ENCODE measurements around the gene ELF3.

ELF3 gene

DNA sequence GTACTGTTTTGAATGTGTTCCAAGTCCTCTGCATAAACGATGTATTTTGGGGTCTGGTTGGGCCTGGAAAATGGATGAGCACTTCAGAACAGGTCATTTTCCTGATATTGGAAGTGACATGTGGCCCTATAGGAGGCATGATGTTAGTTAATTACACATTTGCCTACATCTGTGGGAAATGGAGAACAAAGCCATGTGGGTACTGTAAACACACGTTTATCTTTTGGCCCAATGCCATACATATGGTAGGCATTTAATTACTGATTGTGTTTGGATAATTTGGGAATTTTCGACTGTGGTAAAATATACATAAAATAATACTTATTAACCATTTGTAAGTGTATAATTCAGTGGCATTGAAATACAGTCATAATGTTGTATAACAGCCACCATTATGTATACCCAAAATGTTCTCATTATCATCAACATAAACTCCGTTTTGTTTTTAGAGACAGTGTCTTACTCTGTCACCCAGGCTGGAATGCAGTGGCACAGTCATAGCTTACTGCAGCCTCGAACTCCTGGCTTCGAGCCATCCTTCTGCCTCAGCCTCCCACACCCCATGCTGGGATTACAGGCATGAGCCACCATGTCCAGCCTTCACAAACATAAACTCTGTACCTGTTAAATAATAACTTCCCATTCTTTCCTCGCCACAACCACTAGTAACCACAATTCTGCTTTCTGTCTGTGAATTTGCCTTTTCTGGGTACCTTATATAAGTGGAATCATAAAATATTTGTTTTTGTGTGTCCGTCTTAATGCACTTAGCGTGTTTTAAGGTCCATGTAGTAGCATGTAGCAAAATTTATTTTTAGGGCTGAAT is 39.8 kb upstream of the ELF3 start:
- DNase-seq (ENCODE audit: low read depth), result no peak
- no peak overlapping the region for H3K4me3 ChIP-seq (ENCODE audit: low read depth, low read length)
- TF ChIP-seq POLR2A (IDR thresholded peaks at IDR 0.05; ENCODE audit: extremely low read depth, insufficient read length), result no peak
- TF ChIP-seq MYC (IDR thresholded peaks at IDR 0.05; ENCODE audit: low read depth, low read length), result no peak
- TF ChIP-seq, protein P1, sequence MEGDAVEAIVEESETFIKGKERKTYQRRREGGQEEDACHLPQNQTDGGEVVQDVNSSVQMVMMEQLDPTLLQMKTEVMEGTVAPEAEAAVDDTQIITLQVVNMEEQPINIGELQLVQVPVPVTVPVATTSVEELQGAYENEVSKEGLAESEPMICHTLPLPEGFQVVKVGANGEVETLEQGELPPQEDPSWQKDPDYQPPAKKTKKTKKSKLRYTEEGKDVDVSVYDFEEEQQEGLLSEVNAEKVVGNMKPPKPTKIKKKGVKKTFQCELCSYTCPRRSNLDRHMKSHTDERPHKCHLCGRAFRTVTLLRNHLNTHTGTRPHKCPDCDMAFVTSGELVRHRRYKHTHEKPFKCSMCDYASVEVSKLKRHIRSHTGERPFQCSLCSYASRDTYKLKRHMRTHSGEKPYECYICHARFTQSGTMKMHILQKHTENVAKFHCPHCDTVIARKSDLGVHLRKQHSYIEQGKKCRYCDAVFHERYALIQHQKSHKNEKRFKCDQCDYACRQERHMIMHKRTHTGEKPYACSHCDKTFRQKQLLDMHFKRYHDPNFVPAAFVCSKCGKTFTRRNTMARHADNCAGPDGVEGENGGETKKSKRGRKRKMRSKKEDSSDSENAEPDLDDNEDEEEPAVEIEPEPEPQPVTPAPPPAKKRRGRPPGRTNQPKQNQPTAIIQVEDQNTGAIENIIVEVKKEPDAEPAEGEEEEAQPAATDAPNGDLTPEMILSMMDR (IDR thresholded peaks at IDR 0.05; ENCODE audit: low read depth, low read length), result no peak
- TF ChIP-seq, protein P2, sequence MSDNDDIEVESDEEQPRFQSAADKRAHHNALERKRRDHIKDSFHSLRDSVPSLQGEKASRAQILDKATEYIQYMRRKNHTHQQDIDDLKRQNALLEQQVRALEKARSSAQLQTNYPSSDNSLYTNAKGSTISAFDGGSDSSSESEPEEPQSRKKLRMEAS (IDR thresholded peaks at IDR 0.05; ENCODE audit: low read depth, low read length), result no peak

DNA sequence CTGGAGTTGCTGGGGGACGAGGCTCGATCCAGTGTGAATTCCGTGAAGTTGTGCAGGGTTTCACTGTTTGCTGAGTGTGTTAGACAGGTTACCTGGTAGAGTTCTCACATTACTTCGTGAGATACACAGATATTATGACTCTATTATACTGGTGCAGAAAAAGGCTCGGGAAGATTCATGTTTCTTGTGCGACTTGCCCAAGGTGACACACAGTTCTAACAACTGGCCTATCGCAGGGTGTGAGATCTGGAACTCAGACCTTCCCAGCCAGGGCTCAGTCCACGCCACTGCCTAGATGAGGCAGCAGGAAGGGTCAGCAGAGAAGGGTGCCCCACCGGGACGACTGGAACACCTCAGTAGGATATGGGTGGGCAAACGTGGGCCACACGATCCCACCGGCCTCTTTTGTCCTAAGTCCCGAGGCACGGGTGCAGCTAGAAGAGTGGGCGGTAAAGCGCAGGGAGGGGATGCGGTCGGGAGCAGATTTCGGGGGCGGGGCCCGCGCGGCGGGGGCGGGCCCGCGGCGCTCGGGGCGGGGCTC is 28.2 kb upstream of the ELF3 start:
- TF ChIP-seq MYC (IDR thresholded peaks at IDR 0.05; ENCODE audit: low read depth, low read length) (no peak; the same call in 1 of the 2 replicates), POLR2A (IDR thresholded peaks at IDR 0.05; ENCODE audit: extremely low read depth, insufficient read length) (no peak)
- TF ChIP-seq, protein P1 (IDR thresholded peaks at IDR 0.05; ENCODE audit: low read depth, low read length), result no peak
- TF ChIP-seq, protein P2 (IDR thresholded peaks at IDR 0.05; ENCODE audit: low read depth, low read length), result no peak
- DNase-seq (ENCODE audit: low read depth), result peak; percentile 65
- H3K4me3 ChIP-seq (ENCODE audit: low read depth, low read length), result peak overlapping the region; percentile 55

DNA sequence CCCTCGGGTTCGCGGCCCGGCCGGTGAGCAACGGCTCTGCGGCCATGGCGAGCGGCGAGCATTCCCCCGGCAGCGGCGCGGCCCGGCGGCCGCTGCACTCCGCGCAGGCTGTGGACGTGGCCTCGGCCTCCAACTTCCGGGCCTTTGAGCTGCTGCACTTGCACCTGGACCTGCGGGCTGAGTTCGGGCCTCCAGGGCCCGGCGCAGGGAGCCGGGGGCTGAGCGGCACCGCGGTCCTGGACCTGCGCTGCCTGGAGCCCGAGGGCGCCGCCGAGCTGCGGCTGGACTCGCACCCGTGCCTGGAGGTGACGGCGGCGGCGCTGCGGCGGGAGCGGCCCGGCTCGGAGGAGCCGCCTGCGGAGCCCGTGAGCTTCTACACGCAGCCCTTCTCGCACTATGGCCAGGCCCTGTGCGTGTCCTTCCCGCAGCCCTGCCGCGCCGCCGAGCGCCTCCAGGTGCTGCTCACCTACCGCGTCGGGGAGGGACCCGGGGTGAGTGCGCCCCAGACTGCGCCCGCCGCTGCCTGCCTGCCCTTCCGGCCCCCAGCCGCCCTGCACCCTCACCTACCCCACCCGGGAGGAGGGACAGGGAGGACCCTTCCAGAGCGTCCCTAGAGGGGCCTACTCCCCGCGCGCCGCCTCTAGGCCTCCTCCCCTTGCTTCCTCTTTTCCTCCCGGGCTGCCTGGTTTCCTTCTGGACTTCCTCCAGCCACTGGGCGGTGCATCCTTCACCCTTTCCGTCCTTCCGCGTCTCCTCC is 27.6 kb upstream of the ELF3 start, which contains the start of gene RNPEP:
Gene RNPEP, plus strand, starts transcription at position 26 of the 757 bp plus-strand sequence. Its CDS starts 19 bp downstream, at position 45.
- TF ChIP-seq, protein P1 (IDR thresholded peaks at IDR 0.05; ENCODE audit: low read depth, low read length), result no peak
- peak; percentile 67 for TF ChIP-seq POLR2A (IDR thresholded peaks at IDR 0.05; ENCODE audit: extremely low read depth, insufficient read length)
- TF ChIP-seq, protein P2 (IDR thresholded peaks at IDR 0.05; ENCODE audit: low read depth, low read length), result 0 out of 2 replicates have a peak, but pooled peaks have one; percentile 21
- peak; percentile 87 for DNase-seq (ENCODE audit: low read depth)

DNA sequence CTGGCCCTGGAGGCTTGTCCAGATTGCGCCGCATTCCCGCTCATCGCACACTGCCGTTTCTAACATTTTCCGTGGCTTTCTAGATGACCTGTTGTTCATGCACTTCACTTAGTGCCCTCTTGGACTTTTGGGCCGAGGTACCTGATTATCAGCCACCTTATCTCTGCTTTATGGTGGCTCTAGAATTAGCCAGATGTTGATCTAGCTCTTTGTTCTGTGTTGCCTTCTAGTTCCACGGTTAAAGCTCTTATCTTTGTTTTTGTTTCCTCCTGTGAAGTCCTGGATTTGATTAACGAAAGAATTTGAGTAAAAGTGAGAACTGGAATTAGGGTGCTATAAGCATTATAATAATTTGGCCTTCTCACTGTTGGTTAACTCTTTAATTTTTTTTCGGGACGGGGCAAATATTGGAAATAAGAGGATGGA is 27.0 kb upstream of the ELF3 start:
- DNase-seq (ENCODE audit: low read depth), result no peak
- TF ChIP-seq MYC (IDR thresholded peaks at IDR 0.05; ENCODE audit: low read depth, low read length) (no peak), POLR2A (IDR thresholded peaks at IDR 0.05; ENCODE audit: extremely low read depth, insufficient read length) (no peak)
- TF ChIP-seq, protein P2 (IDR thresholded peaks at IDR 0.05; ENCODE audit: low read depth, low read length), result no peak
- TF ChIP-seq, protein P1 (IDR thresholded peaks at IDR 0.05; ENCODE audit: low read depth, low read length), result no peak
- peak overlapping the region; percentile 61 for H3K4me3 ChIP-seq (ENCODE audit: low read depth, low read length)

More for the DNA sequence above, 27.6 kb upstream of the ELF3 start, which contains the start of gene RNPEP:
- H3K4me3 ChIP-seq (ENCODE audit: low read depth, low read length), result peak within 1 kb of the TSS; percentile 61

DNA sequence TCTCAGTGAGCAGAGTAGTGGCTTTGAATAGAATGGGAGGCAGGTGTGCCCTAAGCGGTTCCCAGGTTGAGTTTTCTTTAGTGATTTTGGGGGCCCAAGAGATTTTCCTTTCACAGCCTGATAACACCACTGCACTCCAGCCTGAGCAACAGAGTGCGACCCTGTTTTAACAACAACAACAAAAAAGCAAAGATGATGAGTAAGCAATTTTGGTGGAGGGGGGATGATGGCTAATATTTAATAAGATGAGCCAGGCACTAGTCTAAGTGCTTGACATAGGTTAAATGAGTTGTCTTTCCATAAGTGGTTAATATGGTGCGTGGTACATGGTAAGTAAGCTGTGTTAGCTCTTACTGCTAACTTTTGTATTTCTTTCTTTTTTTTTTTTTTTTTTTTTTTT is 25.9 kb upstream of the ELF3 start:
- DNase-seq (ENCODE audit: low read depth), result no peak
- TF ChIP-seq POLR2A (IDR thresholded peaks at IDR 0.05; ENCODE audit: extremely low read depth, insufficient read length) (no peak), MYC (IDR thresholded peaks at IDR 0.05; ENCODE audit: low read depth, low read length) (no peak)
- TF ChIP-seq, protein P2 (IDR thresholded peaks at IDR 0.05; ENCODE audit: low read depth, low read length), result no peak
- TF ChIP-seq, protein P1 (IDR thresholded peaks at IDR 0.05; ENCODE audit: low read depth, low read length), result no peak
- no peak overlapping the region for H3K4me3 ChIP-seq (ENCODE audit: low read depth, low read length)
